Measurements from ENCODE around the gene DLG5. TPM values are rescaled to one million over a fixed set of nuclear protein-coding genes. Genes with fewer than 3 reads are reported as not detected.

DLG5 gene
- total and polyA plus RNA-seq, 4 donors = 1.2 to 7.1 (median 4.6) TPM

- DNase-seq (ENCODE audit: low spot score) = no peak
- TF ChIP-seq JUND (IDR thresholded peaks at IDR 0.05) (no peak), TAF1 (conservative IDR thresholded peaks at IDR 0.05) (no peak), RAD21 (IDR thresholded peaks at IDR 0.05) (no peak), RXRA (IDR thresholded peaks at IDR 0.05) (no peak), FOXA1 (IDR thresholded peaks at IDR 0.05) (no peak), NR2F2 (IDR thresholded peaks at IDR 0.05) (no peak)
- TF ChIP-seq, protein P1, sequence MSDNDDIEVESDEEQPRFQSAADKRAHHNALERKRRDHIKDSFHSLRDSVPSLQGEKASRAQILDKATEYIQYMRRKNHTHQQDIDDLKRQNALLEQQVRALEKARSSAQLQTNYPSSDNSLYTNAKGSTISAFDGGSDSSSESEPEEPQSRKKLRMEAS (IDR thresholded peaks at IDR 0.05) = no peak
- TF ChIP-seq, protein P2, sequence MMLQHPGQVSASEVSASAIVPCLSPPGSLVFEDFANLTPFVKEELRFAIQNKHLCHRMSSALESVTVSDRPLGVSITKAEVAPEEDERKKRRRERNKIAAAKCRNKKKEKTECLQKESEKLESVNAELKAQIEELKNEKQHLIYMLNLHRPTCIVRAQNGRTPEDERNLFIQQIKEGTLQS (IDR thresholded peaks at IDR 0.05) = no peak
- TF ChIP-seq, protein P3, sequence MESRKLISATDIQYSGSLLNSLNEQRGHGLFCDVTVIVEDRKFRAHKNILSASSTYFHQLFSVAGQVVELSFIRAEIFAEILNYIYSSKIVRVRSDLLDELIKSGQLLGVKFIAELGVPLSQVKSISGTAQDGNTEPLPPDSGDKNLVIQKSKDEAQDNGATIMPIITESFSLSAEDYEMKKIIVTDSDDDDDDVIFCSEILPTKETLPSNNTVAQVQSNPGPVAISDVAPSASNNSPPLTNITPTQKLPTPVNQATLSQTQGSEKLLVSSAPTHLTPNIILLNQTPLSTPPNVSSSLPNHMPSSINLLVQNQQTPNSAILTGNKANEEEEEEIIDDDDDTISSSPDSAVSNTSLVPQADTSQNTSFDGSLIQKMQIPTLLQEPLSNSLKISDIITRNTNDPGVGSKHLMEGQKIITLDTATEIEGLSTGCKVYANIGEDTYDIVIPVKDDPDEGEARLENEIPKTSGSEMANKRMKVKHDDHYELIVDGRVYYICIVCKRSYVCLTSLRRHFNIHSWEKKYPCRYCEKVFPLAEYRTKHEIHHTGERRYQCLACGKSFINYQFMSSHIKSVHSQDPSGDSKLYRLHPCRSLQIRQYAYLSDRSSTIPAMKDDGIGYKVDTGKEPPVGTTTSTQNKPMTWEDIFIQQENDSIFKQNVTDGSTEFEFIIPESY (IDR thresholded peaks at IDR 0.05) = no peak
- TF ChIP-seq, protein P4, sequence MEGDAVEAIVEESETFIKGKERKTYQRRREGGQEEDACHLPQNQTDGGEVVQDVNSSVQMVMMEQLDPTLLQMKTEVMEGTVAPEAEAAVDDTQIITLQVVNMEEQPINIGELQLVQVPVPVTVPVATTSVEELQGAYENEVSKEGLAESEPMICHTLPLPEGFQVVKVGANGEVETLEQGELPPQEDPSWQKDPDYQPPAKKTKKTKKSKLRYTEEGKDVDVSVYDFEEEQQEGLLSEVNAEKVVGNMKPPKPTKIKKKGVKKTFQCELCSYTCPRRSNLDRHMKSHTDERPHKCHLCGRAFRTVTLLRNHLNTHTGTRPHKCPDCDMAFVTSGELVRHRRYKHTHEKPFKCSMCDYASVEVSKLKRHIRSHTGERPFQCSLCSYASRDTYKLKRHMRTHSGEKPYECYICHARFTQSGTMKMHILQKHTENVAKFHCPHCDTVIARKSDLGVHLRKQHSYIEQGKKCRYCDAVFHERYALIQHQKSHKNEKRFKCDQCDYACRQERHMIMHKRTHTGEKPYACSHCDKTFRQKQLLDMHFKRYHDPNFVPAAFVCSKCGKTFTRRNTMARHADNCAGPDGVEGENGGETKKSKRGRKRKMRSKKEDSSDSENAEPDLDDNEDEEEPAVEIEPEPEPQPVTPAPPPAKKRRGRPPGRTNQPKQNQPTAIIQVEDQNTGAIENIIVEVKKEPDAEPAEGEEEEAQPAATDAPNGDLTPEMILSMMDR (IDR thresholded peaks at IDR 0.05; ENCODE audit: low read depth, low read length, missing input control) = no peak
- TF ChIP-seq, protein P5, sequence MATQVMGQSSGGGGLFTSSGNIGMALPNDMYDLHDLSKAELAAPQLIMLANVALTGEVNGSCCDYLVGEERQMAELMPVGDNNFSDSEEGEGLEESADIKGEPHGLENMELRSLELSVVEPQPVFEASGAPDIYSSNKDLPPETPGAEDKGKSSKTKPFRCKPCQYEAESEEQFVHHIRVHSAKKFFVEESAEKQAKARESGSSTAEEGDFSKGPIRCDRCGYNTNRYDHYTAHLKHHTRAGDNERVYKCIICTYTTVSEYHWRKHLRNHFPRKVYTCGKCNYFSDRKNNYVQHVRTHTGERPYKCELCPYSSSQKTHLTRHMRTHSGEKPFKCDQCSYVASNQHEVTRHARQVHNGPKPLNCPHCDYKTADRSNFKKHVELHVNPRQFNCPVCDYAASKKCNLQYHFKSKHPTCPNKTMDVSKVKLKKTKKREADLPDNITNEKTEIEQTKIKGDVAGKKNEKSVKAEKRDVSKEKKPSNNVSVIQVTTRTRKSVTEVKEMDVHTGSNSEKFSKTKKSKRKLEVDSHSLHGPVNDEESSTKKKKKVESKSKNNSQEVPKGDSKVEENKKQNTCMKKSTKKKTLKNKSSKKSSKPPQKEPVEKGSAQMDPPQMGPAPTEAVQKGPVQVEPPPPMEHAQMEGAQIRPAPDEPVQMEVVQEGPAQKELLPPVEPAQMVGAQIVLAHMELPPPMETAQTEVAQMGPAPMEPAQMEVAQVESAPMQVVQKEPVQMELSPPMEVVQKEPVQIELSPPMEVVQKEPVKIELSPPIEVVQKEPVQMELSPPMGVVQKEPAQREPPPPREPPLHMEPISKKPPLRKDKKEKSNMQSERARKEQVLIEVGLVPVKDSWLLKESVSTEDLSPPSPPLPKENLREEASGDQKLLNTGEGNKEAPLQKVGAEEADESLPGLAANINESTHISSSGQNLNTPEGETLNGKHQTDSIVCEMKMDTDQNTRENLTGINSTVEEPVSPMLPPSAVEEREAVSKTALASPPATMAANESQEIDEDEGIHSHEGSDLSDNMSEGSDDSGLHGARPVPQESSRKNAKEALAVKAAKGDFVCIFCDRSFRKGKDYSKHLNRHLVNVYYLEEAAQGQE (IDR thresholded peaks at IDR 0.05) = no peak
- no peak overlapping the region for H3K9ac ChIP-seq (ENCODE audit: low read depth in 1 of 2, low read length in 2 of 2)
- no peak overlapping the region for H3K27ac ChIP-seq (ENCODE audit: low read depth in 1 of 2, low read length in 2 of 2)
- no peaks in the 10 kb centered on the region for H3K9me3 ChIP-seq (ENCODE audit: control insufficient read depth in 4 of 4, low read length in 3 of 4)
- H3K4me1 ChIP-seq (ENCODE audit: control insufficient read depth in 4 of 4, insufficient read depth in 4 of 4, low read length in 3 of 4) = no peaks in the 10 kb centered on the region
- WGBS = 88% methylated on average over 10 of the region's 10 CpGs
- no peak overlapping the region for H3K4me3 ChIP-seq (ENCODE audit: low read depth in 1 of 3, low read length in 3 of 3)
- peaks cover 3 to 45% (median 11%) of the 10 kb centered on the region in 4 donors for H3K36me3 ChIP-seq (ENCODE audit: control insufficient read depth in 4 of 4, insufficient read depth in 3 of 4, low read depth in 1 of 4, low read length in 3 of 4)
- no peaks in the 10 kb centered on the region for H3K27me3 ChIP-seq (ENCODE audit: control insufficient read depth in 4 of 4, insufficient read depth in 4 of 4, low read length in 3 of 4)
Observed at GRCh38 chr10:77829356-77829755, 97.2 kb downstream of the DLG5 start.

- no peak overlapping the region for H3K9ac ChIP-seq (ENCODE audit: low read depth in 1 of 2, low read length in 2 of 2)
- WGBS = 94% methylated on average over 6 of the region's 6 CpGs
- H3K4me3 ChIP-seq (ENCODE audit: low read depth in 1 of 3, low read length in 3 of 3) = no peak overlapping the region
- no peaks in the 10 kb centered on the region for H3K9me3 ChIP-seq (ENCODE audit: control insufficient read depth in 4 of 4, low read length in 3 of 4)
- DNase-seq (ENCODE audit: low spot score) = no peak
- peaks cover 3 to 42% (median 11%) of the 10 kb centered on the region in 4 donors for H3K36me3 ChIP-seq (ENCODE audit: control insufficient read depth in 4 of 4, insufficient read depth in 3 of 4, low read depth in 1 of 4, low read length in 3 of 4)
- TF ChIP-seq HNF4A (conservative IDR thresholded peaks at IDR 0.05) (no peak), RAD21 (IDR thresholded peaks at IDR 0.05) (no peak), GABPA (IDR thresholded peaks at IDR 0.05 in 1 of 2, conservative IDR thresholded peaks at IDR 0.05 in 1 of 2) (no peak)
- TF ChIP-seq, protein P4 (IDR thresholded peaks at IDR 0.05; ENCODE audit: low read depth, low read length, missing input control) = no peak
- no peaks in the 10 kb centered on the region for H3K4me1 ChIP-seq (ENCODE audit: control insufficient read depth in 4 of 4, insufficient read depth in 4 of 4, low read length in 3 of 4)
- H3K27me3 ChIP-seq (ENCODE audit: control insufficient read depth in 4 of 4, insufficient read depth in 4 of 4, low read length in 3 of 4) = no peaks in the 10 kb centered on the region
- no peak overlapping the region for H3K27ac ChIP-seq (ENCODE audit: low read depth in 1 of 2, low read length in 2 of 2)
Observed at GRCh38 chr10:77828377-77828776, 98.2 kb downstream of the DLG5 start.
